RWPE1 (cell line): Measurements from ENCODE around the gene ATG2B.

Experiments used
- CTCF ChIA-PET: fragments of 350-600 bp; sonication (Branson Sonifier 250); formaldehyde crosslinking; extraction: SDS; loops from one replicate; lab custom pipeline; 2021; lab: Yijun Ruan, JAX
- POLR2A ChIA-PET: fragments of 400-600 bp; formaldehyde crosslinking; extraction: SDS; loops from one replicate; lab custom pipeline; 2020; ENCODE audit warnings: antibody characterized with exemption; ENCODE audit not compliant: low non-redundant PET; lab: Yijun Ruan, JAX
- DNase-seq: peaks from one replicate; pipeline ENCODE4 v3.0.0; 2012; ENCODE audit warnings: low spot score
- H3K27ac ChIP-seq: fragments of 450-650 bp; 2 replicates; pipeline ENCODE4 v1.5.1; 2017
- TF ChIP-seq, protein P1 (sequence below): fragments of 450-650 bp; conservative IDR thresholded peaks from 2 replicates; pipeline ENCODE4 v1.5.1; 2017; ENCODE audit warnings: low read depth, mild to moderate bottlenecking

Gene ATG2B

DNA sequence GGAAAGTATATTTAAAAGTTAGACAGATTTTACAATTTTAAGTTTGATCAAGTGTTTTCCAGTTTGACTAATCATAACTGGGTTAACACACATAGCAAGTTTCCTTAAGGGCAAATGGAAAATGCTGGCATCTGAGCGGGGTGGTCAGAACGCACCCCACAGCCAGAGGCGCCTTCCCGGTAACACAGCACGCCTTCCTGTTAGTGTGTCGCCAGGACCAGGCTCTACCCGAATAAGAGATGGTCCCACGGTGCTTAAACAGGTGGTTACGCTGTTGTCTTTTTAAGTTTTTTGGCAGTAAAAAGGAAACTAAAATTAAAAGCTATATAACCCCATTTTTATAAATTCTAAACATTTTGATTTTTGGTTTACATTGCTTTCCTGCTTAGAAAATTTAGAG is 79.1 kb downstream of the ATG2B start:
- POLR2A ChIA-PET = no interaction called here
- CTCF ChIA-PET = no interaction called here

DNA sequence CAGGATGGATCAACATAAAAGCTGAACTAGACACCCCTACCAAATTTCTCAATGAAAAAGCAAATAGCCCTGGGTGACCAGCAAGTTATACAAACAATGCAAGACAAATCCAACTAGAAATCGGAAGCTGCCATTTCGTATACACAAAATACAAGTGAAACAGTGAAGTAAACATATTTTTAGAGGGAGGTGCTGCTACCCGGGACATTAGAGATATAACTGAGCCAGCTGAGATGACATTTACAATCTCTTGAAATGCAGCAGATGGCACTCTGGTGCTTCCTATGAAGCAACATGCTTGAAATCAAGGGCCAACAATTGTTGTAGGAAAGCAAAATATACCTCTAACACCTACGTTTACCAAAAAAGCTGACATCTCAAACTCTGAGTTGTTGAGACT is 81.7 kb downstream of the ATG2B start:
- DNase-seq = no peak
- ChIA-PET CTCF (no interaction called here), POLR2A (no interaction called here)
- no peak overlapping the region for H3K27ac ChIP-seq
- TF ChIP-seq, protein P1, sequence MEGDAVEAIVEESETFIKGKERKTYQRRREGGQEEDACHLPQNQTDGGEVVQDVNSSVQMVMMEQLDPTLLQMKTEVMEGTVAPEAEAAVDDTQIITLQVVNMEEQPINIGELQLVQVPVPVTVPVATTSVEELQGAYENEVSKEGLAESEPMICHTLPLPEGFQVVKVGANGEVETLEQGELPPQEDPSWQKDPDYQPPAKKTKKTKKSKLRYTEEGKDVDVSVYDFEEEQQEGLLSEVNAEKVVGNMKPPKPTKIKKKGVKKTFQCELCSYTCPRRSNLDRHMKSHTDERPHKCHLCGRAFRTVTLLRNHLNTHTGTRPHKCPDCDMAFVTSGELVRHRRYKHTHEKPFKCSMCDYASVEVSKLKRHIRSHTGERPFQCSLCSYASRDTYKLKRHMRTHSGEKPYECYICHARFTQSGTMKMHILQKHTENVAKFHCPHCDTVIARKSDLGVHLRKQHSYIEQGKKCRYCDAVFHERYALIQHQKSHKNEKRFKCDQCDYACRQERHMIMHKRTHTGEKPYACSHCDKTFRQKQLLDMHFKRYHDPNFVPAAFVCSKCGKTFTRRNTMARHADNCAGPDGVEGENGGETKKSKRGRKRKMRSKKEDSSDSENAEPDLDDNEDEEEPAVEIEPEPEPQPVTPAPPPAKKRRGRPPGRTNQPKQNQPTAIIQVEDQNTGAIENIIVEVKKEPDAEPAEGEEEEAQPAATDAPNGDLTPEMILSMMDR = no peak

More for the DNA sequence above, 79.1 kb downstream of the ATG2B start:
- no peak for DNase-seq
- no peak overlapping the region for H3K27ac ChIP-seq
- TF ChIP-seq, protein P1 = no peak

DNA sequence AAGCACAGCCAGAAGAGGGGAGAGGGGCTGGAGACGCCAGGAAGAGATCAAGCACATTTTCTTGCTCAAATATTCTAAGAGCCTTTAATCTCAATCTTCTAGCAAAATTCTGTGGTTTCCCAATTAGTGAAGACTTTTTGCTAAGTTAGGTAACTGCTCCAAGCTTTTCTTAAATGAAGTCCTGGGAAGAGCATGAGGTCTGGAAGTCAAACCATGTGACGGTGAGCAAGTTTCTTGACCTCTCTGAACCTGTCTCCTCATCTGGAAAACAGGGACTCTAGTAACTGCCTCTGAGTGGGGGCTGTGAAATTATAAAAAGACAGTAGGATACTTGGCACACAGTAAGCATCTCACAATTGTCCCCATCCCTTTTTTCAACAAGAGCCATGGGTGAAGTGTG is 83.0 kb downstream of the ATG2B start:
- TF ChIP-seq, protein P1 = no peak
- no peak for DNase-seq
- POLR2A ChIA-PET = no interaction called here
- CTCF ChIA-PET = no interaction called here
- no peak overlapping the region for H3K27ac ChIP-seq

GRCh38 chr14:96279564-96279963 is 83.6 kb downstream of the ATG2B start:
- POLR2A ChIA-PET = no interaction called here
- DNase-seq = no peak
- TF ChIP-seq, protein P1 = no peak
- CTCF ChIA-PET = interaction anchor here (0.6 kb wide), 3 partner anchors 34 to 1590 kb away, joined by 3 read pairs; no protein-coding TSS in a partner anchor
- H3K27ac ChIP-seq = no peak overlapping the region

DNA sequence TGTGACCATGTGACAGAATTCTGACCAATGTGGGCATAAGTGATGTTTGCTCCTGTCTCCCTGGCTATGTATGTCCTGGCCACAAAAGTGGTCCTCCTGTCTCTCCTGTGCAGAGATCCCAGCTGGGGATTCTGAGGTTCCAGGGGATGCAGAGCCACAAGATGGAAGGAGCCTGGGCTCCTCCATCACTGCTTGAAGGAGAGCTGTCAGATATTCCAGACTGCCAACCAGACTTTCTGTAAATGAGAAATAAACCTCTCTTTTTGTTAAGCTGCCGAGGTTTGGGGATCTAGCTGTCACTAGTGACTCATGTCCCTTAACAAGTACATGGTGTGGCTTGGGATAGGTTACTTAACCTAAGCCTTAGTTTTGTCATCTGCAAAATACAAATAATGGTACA is 85.3 kb downstream of the ATG2B start:
- TF ChIP-seq, protein P1 = no peak
- DNase-seq = no peak
- no peak overlapping the region for H3K27ac ChIP-seq
- ChIA-PET POLR2A (no interaction called here), CTCF (interaction anchor here (0.7 to 1.8 kb wide), 2 partner anchors 177 to 217 kb away, joined by 4 to 5 read pairs; no protein-coding TSS in a partner anchor)

- POLR2A ChIA-PET = no interaction called here
- CTCF ChIA-PET = interaction anchor here (0.6 to 2.9 kb wide), 23 partner anchors 10 to 219 kb away, joined by 3 to 19 read pairs (median 4); partner anchors contain the start of gene BDKRB1
- no peak overlapping the region; the same call in 1 of the 2 replicates for H3K27ac ChIP-seq
- TF ChIP-seq, protein P1 = peak; percentile 97
- peak; percentile 71 for DNase-seq
Observed at GRCh38 chr14:96275177-96276112, 87.7 kb downstream of the ATG2B start.
